Parathyroid adenoma (tissue), 2 donors: ENCODE results near the gene MDH2.
"Not testable (repeated sequence)": the region's sequence is repeated elsewhere in the genome, so short reads cannot be mapped to it uniquely, and the experiment has no call there.

Experiments
- H2AFZ ChIP-seq: fragments of 300-600 bp; sonication (generic); one replicate; pipeline ENCODE4 v1.7.0; 2017; ENCODE audit warnings: antibody characterized with exemption, mild to moderate bottlenecking
- H3K27ac ChIP-seq: fragments of 300-600 bp; sonication (generic); one replicate; pipeline ENCODE4 v1.7.0; 2017
- H3K27me3 ChIP-seq: fragments of 300-600 bp; sonication (generic); one replicate; pipeline ENCODE4 v1.7.0; 2017; ENCODE audit warnings: low read length; ENCODE audit not compliant: control insufficient read depth, insufficient read depth
- H3K36me3 ChIP-seq: fragments of 300-600 bp; sonication (generic); one replicate; pipeline ENCODE4 v1.7.0; 2017; ENCODE audit warnings: low read length; ENCODE audit not compliant: control insufficient read depth, insufficient read depth
- H3K4me1 ChIP-seq: fragments of 300-600 bp; sonication (generic); one replicate; pipeline ENCODE4 v1.7.0; 2017; ENCODE audit warnings: control low read depth
- H3K4me2 ChIP-seq: fragments of 300-600 bp; sonication (generic); one replicate; pipeline ENCODE4 v1.7.0; 2017; ENCODE audit warnings: low read length
- H3K4me3 ChIP-seq: fragments of 300-600 bp; sonication (generic); one replicate; pipeline ENCODE4 v1.7.0; 2017; ENCODE audit warnings: low read depth, low read length
- H3K79me2 ChIP-seq: fragments of 300-600 bp; sonication (generic); one replicate; pipeline ENCODE4 v1.7.0; 2017; ENCODE audit warnings: control low read depth
- H3K9ac ChIP-seq: fragments of 300-600 bp; sonication (generic); one replicate; pipeline ENCODE4 v1.7.0; 2017; ENCODE audit warnings: mild to moderate bottlenecking
- H3K9me3 ChIP-seq: fragments of 300-600 bp; sonication (generic); one replicate; pipeline ENCODE4 v1.7.0; 2017; ENCODE audit warnings: low read length; ENCODE audit not compliant: control insufficient read depth
- TF ChIP-seq, protein P1 (sequence below): fragments of 300-600 bp; sonication (generic); IDR thresholded peaks from one replicate; pipeline ENCODE4 v1.7.0; 2017; ENCODE audit warnings: antibody characterized with exemption, mild to moderate bottlenecking
- donor health status: primary hyperparathyroidism.

MDH2 gene

DNA sequence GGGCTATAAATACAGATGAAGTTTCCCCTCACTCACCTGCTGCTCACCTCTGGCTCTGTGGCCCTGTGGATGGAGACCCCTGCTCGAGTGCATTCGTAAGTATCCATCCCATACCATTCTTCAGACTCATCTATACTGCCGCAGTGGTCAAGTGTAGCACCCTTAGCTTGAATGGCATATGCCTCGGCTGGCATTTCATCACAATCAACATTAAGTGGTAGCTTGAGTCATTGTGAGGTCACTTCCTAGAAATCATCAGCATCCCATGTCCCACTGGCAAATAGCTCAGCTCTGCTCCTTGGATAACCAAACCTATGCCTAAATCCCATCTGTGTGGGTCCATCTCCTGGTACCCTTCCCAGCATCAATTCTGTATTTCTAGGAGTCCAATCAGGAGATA, 38.2 kb downstream of the MDH2 start:
- H3K4me1 ChIP-seq, result peaks cover 3% of the 10 kb centered on the region
- no peaks in the 10 kb centered on the region for H3K79me2 ChIP-seq
- no peak overlapping the region for H3K4me3 ChIP-seq
- no peaks in the 10 kb centered on the region for H3K9me3 ChIP-seq
- TF ChIP-seq, protein P1, sequence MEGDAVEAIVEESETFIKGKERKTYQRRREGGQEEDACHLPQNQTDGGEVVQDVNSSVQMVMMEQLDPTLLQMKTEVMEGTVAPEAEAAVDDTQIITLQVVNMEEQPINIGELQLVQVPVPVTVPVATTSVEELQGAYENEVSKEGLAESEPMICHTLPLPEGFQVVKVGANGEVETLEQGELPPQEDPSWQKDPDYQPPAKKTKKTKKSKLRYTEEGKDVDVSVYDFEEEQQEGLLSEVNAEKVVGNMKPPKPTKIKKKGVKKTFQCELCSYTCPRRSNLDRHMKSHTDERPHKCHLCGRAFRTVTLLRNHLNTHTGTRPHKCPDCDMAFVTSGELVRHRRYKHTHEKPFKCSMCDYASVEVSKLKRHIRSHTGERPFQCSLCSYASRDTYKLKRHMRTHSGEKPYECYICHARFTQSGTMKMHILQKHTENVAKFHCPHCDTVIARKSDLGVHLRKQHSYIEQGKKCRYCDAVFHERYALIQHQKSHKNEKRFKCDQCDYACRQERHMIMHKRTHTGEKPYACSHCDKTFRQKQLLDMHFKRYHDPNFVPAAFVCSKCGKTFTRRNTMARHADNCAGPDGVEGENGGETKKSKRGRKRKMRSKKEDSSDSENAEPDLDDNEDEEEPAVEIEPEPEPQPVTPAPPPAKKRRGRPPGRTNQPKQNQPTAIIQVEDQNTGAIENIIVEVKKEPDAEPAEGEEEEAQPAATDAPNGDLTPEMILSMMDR, result no peak
- no peak overlapping the region for H3K4me2 ChIP-seq
- H3K36me3 ChIP-seq, result no peaks in the 10 kb centered on the region
- no peaks in the 10 kb centered on the region for H3K27me3 ChIP-seq
- no peak overlapping the region for H2AFZ ChIP-seq
- no peak overlapping the region for H3K27ac ChIP-seq
- no peak overlapping the region for H3K9ac ChIP-seq

DNA sequence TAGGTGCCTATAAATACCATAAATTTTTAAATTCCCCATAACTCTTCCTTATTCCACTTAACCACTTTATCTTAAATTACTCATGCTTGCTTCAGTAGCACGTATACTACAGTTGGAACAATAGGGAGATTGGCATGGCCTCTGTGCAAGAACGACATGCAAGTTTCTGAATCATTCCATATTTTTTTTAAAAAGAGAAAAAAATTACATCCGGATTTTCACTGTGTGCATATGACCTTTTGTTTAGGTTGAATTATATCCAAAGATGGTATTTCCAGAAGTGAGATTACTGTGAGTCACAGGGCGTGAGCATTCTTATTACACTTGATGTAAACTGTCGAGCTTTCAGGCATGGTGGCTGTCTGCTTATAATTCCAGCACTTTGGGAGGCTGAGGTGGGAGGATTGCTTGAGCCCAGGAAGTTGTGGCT, 39.5 kb downstream of the MDH2 start:
- H3K9ac ChIP-seq, H3K27ac ChIP-seq, H3K4me2 ChIP-seq, H3K4me1 ChIP-seq, H2AFZ ChIP-seq, H3K9me3 ChIP-seq, H3K36me3 ChIP-seq, H3K79me2 ChIP-seq, H3K4me3 ChIP-seq, H3K27me3 ChIP-seq: not testable (repeated sequence)

DNA sequence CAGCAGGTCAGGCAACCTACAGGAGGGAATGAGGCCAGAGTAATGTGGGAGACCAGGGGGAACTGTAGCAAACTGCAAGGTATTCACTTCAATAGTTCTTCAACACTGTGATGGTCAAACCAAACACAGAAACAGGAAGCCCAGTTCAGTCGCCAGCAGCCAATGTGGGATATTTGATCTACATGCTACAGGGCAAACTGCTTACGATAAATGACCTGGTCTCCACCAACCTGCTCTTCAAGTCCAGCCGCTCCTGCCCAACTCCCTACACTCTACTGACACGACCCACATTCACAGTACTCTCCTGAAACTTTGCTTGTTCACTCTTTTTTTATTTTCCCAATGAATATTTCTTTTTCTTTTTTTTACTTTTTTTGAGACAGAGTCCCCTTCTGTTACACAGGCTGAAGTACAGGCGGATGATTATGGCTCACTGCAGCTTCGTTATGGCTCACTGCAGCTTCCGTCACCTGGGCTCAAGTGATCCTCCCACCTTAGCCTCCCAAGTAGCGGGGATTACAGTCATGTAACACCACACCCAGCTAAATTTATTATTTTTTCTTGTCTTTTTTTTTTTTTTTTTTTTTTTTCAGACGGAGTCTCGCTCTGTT, 42.1 kb downstream of the MDH2 start:
- H3K36me3 ChIP-seq, result no peaks in the 10 kb centered on the region
- H3K27ac ChIP-seq, result no peak overlapping the region
- TF ChIP-seq, protein P1, result no peak
- H3K9me3 ChIP-seq, result no peaks in the 10 kb centered on the region
- no peaks in the 10 kb centered on the region for H3K79me2 ChIP-seq
- no peak overlapping the region for H3K9ac ChIP-seq
- H3K4me3 ChIP-seq, result no peak overlapping the region
- peaks cover 3% of the 10 kb centered on the region for H3K4me1 ChIP-seq
- H3K4me2 ChIP-seq, result no peak overlapping the region
- H2AFZ ChIP-seq, result peak overlapping the region; percentile 34
- H3K27me3 ChIP-seq, result no peaks in the 10 kb centered on the region

DNA sequence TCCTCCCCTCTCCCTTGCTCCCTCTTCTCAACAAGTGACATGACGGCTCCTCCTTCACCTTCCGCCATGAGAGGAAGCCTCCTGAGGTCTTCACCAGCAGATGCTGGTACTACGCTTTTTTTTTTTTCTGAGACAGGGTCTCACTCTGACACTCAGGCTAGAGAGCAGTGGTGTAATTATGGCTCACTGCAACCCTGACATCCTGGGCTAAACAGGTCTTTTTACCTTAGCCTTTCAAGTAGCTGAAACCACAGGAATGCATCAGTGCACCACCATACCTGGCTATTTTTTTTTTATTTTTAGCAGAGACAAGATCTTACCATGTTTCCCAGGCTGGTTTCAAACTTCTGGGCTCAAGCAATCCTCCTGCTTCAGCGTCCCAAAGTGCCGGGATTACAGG, 43.6 kb downstream of the MDH2 start:
- H3K27ac ChIP-seq, result no peak overlapping the region
- no peak overlapping the region for H3K4me2 ChIP-seq

DNA sequence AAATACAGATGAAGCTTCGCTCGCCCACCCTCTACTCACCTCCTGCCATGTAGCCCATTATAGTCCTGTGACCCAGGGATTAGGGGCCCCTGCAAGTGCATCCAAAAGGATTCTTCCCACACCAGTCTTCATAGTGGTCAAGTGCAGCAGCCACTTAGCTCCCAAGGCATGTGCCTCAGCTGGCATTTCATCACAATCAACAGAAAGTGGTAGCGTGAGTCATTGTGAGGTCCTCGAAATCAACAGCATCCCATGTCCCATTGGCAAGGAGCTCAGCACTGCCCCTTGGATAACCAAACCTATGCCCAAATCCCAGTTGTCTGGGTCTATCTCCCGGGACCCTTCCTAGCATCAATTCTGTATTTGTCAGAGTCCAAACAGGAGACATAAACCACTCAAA, 45.6 kb downstream of the MDH2 start:
- H3K79me2 ChIP-seq, H3K9me3 ChIP-seq, H2AFZ ChIP-seq, H3K4me3 ChIP-seq, H3K9ac ChIP-seq, H3K27me3 ChIP-seq, H3K27ac ChIP-seq, H3K4me2 ChIP-seq, H3K36me3 ChIP-seq, H3K4me1 ChIP-seq: not testable (repeated sequence)

More for the DNA sequence above, 43.6 kb downstream of the MDH2 start:
- H3K27me3 ChIP-seq, result no peaks in the 10 kb centered on the region
- no peak overlapping the region for H2AFZ ChIP-seq
- H3K79me2 ChIP-seq, result no peaks in the 10 kb centered on the region
- H3K9me3 ChIP-seq, result no peaks in the 10 kb centered on the region
- no peak overlapping the region for H3K4me3 ChIP-seq
- TF ChIP-seq, protein P1, result no peak
- H3K4me1 ChIP-seq, result peaks cover 3% of the 10 kb centered on the region
- no peaks in the 10 kb centered on the region for H3K36me3 ChIP-seq
- no peak overlapping the region for H3K9ac ChIP-seq

DNA sequence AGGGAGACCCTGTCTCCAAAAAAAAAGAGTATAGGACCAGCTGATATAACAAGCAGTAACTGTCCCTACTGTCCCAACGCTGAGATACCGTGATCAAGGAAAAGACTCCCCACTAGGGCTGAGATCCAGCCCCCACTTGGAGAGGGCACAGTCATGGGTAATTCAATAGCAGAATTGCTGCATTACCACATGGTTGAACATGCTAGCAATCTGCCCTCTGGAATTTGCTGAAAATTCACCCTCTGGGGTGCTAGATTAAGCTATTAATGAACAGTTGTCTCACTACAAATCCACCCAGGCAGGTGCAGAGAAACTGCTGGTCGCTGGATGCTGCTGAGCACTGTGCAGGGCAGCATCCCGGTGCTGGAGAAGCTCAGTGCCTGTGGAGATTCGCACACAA, 46.4 kb downstream of the MDH2 start:
- H3K4me3 ChIP-seq, H3K27me3 ChIP-seq, H3K79me2 ChIP-seq, H3K36me3 ChIP-seq, H2AFZ ChIP-seq, H3K9ac ChIP-seq, H3K4me2 ChIP-seq, H3K4me1 ChIP-seq, H3K9me3 ChIP-seq, H3K27ac ChIP-seq: not testable (repeated sequence)
